ENCODE measurements around the gene SMIM45.

Gene SMIM45

GRCh38 chr22:41928593-41929417 lies 23.1 kb upstream of the SMIM45 start:
- no peak for DNase-seq (ENCODE audit: low read depth, low spot score)
- no peak for TF ChIP-seq CTCF (IDR thresholded peaks at IDR 0.05; ENCODE audit: low read depth, low read length)
- H3K4me3 ChIP-seq (ENCODE audit: low read depth, low read length): no peak overlapping the region
- in situ Hi-C loops (cut with HindIII; ENCODE audit: low sequenced_read_pairs): no loop called here

GRCh38 chr22:41929418-41929810 lies 22.5 kb upstream of the SMIM45 start:
- in situ Hi-C loops (cut with HindIII; ENCODE audit: low sequenced_read_pairs): no loop called here
- TF ChIP-seq CTCF (IDR thresholded peaks at IDR 0.05; ENCODE audit: low read depth, low read length): no peak

GRCh38 chr22:41931701-41932269 lies 20.2 kb upstream of the SMIM45 start:
- in situ Hi-C loops (cut with HindIII; ENCODE audit: low sequenced_read_pairs): no loop called here
- no peak for DNase-seq (ENCODE audit: low read depth, low spot score)
- H3K4me3 ChIP-seq (ENCODE audit: low read depth, low read length): no peak overlapping the region
- TF ChIP-seq CTCF (IDR thresholded peaks at IDR 0.05; ENCODE audit: low read depth, low read length): no peak

More at GRCh38 chr22:41929418-41929810, 22.5 kb upstream of the SMIM45 start:
- no peak overlapping the region for H3K4me3 ChIP-seq (ENCODE audit: low read depth, low read length)
- DNase-seq (ENCODE audit: low read depth, low spot score): no peak

- H3K4me3 ChIP-seq (ENCODE audit: low read depth, low read length): no peak overlapping the region
- DNase-seq (ENCODE audit: low read depth, low spot score): no peak
- TF ChIP-seq CTCF (IDR thresholded peaks at IDR 0.05; ENCODE audit: low read depth, low read length): no peak
- in situ Hi-C loops (cut with HindIII; ENCODE audit: low sequenced_read_pairs): no loop called here
Measured at GRCh38 chr22:41932353-41932752, 19.6 kb upstream of the SMIM45 start.

- DNase-seq (ENCODE audit: low read depth, low spot score): no peak
- in situ Hi-C loops (cut with HindIII; ENCODE audit: low sequenced_read_pairs): no loop called here
- H3K4me3 ChIP-seq (ENCODE audit: low read depth, low read length): no peak overlapping the region
- TF ChIP-seq CTCF (IDR thresholded peaks at IDR 0.05; ENCODE audit: low read depth, low read length): no peak
Measured at GRCh38 chr22:41933411-41934177, 18.4 kb upstream of the SMIM45 start.

GRCh38 chr22:41934284-41935014 lies 17.5 kb upstream of the SMIM45 start:
- TF ChIP-seq CTCF (IDR thresholded peaks at IDR 0.05; ENCODE audit: low read depth, low read length): no peak
- no peak for DNase-seq (ENCODE audit: low read depth, low spot score)
- in situ Hi-C loops (cut with HindIII; ENCODE audit: low sequenced_read_pairs): no loop called here
- H3K4me3 ChIP-seq (ENCODE audit: low read depth, low read length): no peak overlapping the region

Data from astrocyte of the spinal cord (primary cell).